GM23338 (cell line): ENCODE measurements around the gene WIPI1. TPM values are rescaled to one million over a fixed set of nuclear protein-coding genes. Genes with fewer than 3 reads are reported as not detected.

Experiments used
- ATAC-seq: fragments of 200-7000 bp; cut with Tn5 transposase; 3 replicates; pipeline ENCODE4 v1.9.1; 2020
- DNase-seq: peaks from one replicate; pipeline ENCODE4 v3.0.0-alpha.2; 2015; ENCODE audit warnings: low spot score
- H2AFZ ChIP-seq: fragments of 200-600 bp; sonication (generic); 2 replicates; pipeline ENCODE4 v1.8.0; 2016; ENCODE audit warnings: antibody characterized with exemption, mild to moderate bottlenecking, moderate library complexity
- H3F3A ChIP-seq: fragments of 200-600 bp; sonication (generic); replicated peaks from 2 replicates; pipeline ENCODE4 v1.8.0; 2017; ENCODE audit warnings: antibody characterized with exemption, mixed run types, low read depth
- H3K27ac ChIP-seq: fragments of 200-600 bp; sonication (generic); 2 replicates; pipeline ENCODE4 v1.6.1; 2016; ENCODE audit warnings: low read depth
- H3K27me3 ChIP-seq: fragments of 200-600 bp; sonication (generic); 2 replicates; pipeline ENCODE4 v1.8.0; 2016; ENCODE audit warnings: mild to moderate bottlenecking, mixed run types, moderate library complexity; ENCODE audit not compliant: insufficient read depth
- H3K36me3 ChIP-seq: fragments of 200-600 bp; sonication (generic); 2 replicates; pipeline ENCODE4 v1.8.0; 2016; ENCODE audit warnings: mild to moderate bottlenecking; ENCODE audit not compliant: insufficient read depth
- H3K4me1 ChIP-seq: fragments of 200-600 bp; sonication (generic); 2 replicates; pipeline ENCODE4 v1.8.0; 2016; ENCODE audit warnings: mild to moderate bottlenecking, moderate library complexity; ENCODE audit not compliant: insufficient read depth
- H3K4me2 ChIP-seq: fragments of 200-600 bp; sonication (generic); 2 replicates; pipeline ENCODE4 v1.7.1; 2017; ENCODE audit warnings: mixed run types
- H3K4me3 ChIP-seq: fragments of 200-600 bp; sonication (generic); 2 replicates; pipeline ENCODE4 v1.6.1; 2016; ENCODE audit warnings: mixed run types
- H3K79me2 ChIP-seq: fragments of 200-600 bp; sonication (generic); replicated peaks from 2 replicates; pipeline ENCODE4 v1.8.0; 2017; ENCODE audit warnings: mild to moderate bottlenecking; ENCODE audit not compliant: insufficient read depth
- H3K9me2 ChIP-seq: fragments of 200-600 bp; sonication (generic); 2 replicates; pipeline ENCODE4 v1.8.0; 2017; ENCODE audit not compliant: insufficient read depth
- H4K20me1 ChIP-seq: fragments of 200-600 bp; sonication (generic); replicated peaks from 2 replicates; pipeline ENCODE4 v1.8.0; 2017; ENCODE audit warnings: mild to moderate bottlenecking; ENCODE audit not compliant: insufficient read depth
- H3K27ac Mint-ChIP-seq: 2 replicates; pipeline ENCODE4 v1.8.0; 2020; ENCODE audit warnings: inconsistent platforms, mild to moderate bottlenecking, moderate library complexity, mixed read lengths
- H3K27me3 Mint-ChIP-seq: 3 replicates; pipeline ENCODE4 v1.8.0; 2022; ENCODE audit warnings: low read depth, mild to moderate bottlenecking, moderate library complexity, mixed read lengths, inconsistent platforms; ENCODE audit not compliant: insufficient read depth, poor library complexity
- H3K36me3 Mint-ChIP-seq: 3 replicates; pipeline ENCODE4 v1.8.0; 2021; ENCODE audit warnings: low read depth, mild to moderate bottlenecking, inconsistent platforms, moderate library complexity, mixed read lengths
- H3K4me1 Mint-ChIP-seq: 3 replicates; pipeline ENCODE4 v1.8.0; 2020; ENCODE audit warnings: mild to moderate bottlenecking, inconsistent platforms, mixed read lengths
- H3K4me3 Mint-ChIP-seq: 3 replicates; pipeline ENCODE4 v1.8.0; 2021; ENCODE audit warnings: moderate library complexity, mild to moderate bottlenecking, inconsistent platforms, mixed read lengths
- H3K9me3 Mint-ChIP-seq: 3 replicates; pipeline ENCODE4 v1.8.0; 2020; ENCODE audit warnings: moderate library complexity, mild to moderate bottlenecking, inconsistent platforms, mixed read lengths
- CREB1 ChIP-seq: fragments of 250-450 bp; sonication (Bioruptor Pico); IDR thresholded peaks from 2 replicates; pipeline ENCODE4 v1.5.0; 2020; ENCODE audit warnings: low read depth, mild to moderate bottlenecking, moderate library complexity
- CTCF ChIP-seq, 2 experiments: fragments of 200-600 bp in 1 of 2; sonication (generic) in 1 of 2; conservative IDR thresholded peaks; 2 replicates each; pipeline versions ENCODE4 v1.5.1 to v1.6.1; 2016 to 2017; ENCODE audit warnings: antibody characterized with exemption in 2 of 2, low read depth in 2 of 2, mild to moderate bottlenecking in 2 of 2, moderate library complexity in 1 of 2
- ETS1 ChIP-seq: IDR thresholded peaks from 2 replicates; pipeline ENCODE4 v1.6.1; 2016; ENCODE audit warnings: antibody characterized with exemption
- EZH2 ChIP-seq: fragments of 200-600 bp; sonication (generic); IDR thresholded peaks from one replicate; pipeline ENCODE4 v1.8.0; 2017; ENCODE audit warnings: antibody characterized with exemption, mild to moderate bottlenecking, low read depth; ENCODE audit not compliant: unreplicated experiment
- EZH2phosphoT487 ChIP-seq: fragments of 200-600 bp; sonication (generic); IDR thresholded peaks from one replicate; pipeline ENCODE4 v1.8.1; 2018; ENCODE audit warnings: antibody characterized with exemption; ENCODE audit not compliant: unreplicated experiment
- JUNB ChIP-seq: IDR thresholded peaks from one replicate; pipeline ENCODE4 v1.6.1; 2016; ENCODE audit warnings: antibody characterized with exemption; ENCODE audit not compliant: unreplicated experiment
- NANOG ChIP-seq: IDR thresholded peaks from 2 replicates; pipeline ENCODE4 v1.6.1; 2016; ENCODE audit warnings: antibody characterized with exemption, borderline replicate concordance
- POLR2AphosphoS5 ChIP-seq: IDR thresholded peaks from 2 replicates; pipeline ENCODE4 v1.6.1; 2016; ENCODE audit warnings: antibody characterized with exemption, low read depth
- REST ChIP-seq: IDR thresholded peaks from one replicate; pipeline ENCODE4 v1.6.1; 2018; ENCODE audit warnings: antibody characterized with exemption; ENCODE audit not compliant: unreplicated experiment
- STAT1 ChIP-seq: IDR thresholded peaks from one replicate; pipeline ENCODE4 v1.6.1; 2016; ENCODE audit warnings: antibody characterized with exemption; ENCODE audit not compliant: unreplicated experiment
- ZNF114 ChIP-seq: fragments of 250-450 bp; sonication (Bioruptor Pico); IDR thresholded peaks from 2 replicates; pipeline ENCODE4 v1.5.0; 2020; ENCODE audit warnings: mild to moderate bottlenecking, moderate library complexity
- ZNF331 ChIP-seq: fragments of 250-450 bp; sonication (Bioruptor Pico); IDR thresholded peaks from 2 replicates; pipeline ENCODE4 v1.5.0; 2020; ENCODE audit warnings: low read depth, mild to moderate bottlenecking, moderate library complexity
- ZNF462 ChIP-seq: fragments of 250-450 bp; sonication (Bioruptor Pico); IDR thresholded peaks from 2 replicates; pipeline ENCODE4 v1.5.0; 2020; ENCODE audit warnings: mild to moderate bottlenecking, moderate library complexity
- polyA plus RNA-seq: library from polyadenylated mRNA; unstranded; fragments of >200 nt; fragmentation: Nextera tagmentation; extraction: Ambion mirVana; gene quantifications from 2 replicates; pipeline ENCODE4 v1.2.1, GENCODE V29; 2016
- total RNA-seq: library from RNA; depleted of rRNA; stranded (reverse); fragments of >200 nt; shearing (Covaris generic); gene quantifications from 2 replicates; pipeline ENCODE4 v1.2.3, GENCODE V29; 2014

Gene WIPI1
- total and polyA plus RNA-seq, 2 experiments from 2014 or later = 24.1 to 29.3 TPM

GRCh38 chr17:68377771-68378267 lies 79.5 kb downstream of the WIPI1 start:
- H3K4me3 Mint-ChIP-seq = no peak overlapping the region; the same call in 2 of the 3 replicates
- Histone ChIP-seq H3K4me1 (peaks cover 20% of the 10 kb centered on the region), H4K20me1 (no peaks in the 10 kb centered on the region), H3K4me3 (peak overlapping the region; percentile 2; the same call in 1 of the 2 replicates), H3K27ac (0 out of 2 replicates have a peak overlapping the region, but pooled peaks have one; percentile 26), H2AFZ (peak overlapping the region; percentile 96), H3K4me2 (peak overlapping the region; percentile 39), H3F3A (no peaks in the 10 kb centered on the region), H3K36me3 (no peaks in the 10 kb centered on the region), H3K9me2 (no peaks in the 10 kb centered on the region), H3K27me3 (no peaks in the 10 kb centered on the region), H3K79me2 (no peaks in the 10 kb centered on the region)
- peaks cover 3% of the 10 kb centered on the region for H3K27me3 Mint-ChIP-seq
- no peaks in the 10 kb centered on the region for H3K9me3 Mint-ChIP-seq
- H3K36me3 Mint-ChIP-seq = no peaks in the 10 kb centered on the region
- DNase-seq = peak; percentile 30
- TF ChIP-seq CREB1 (CRISPR knock-in tag) (no peak), JUNB (no peak), EZH2phosphoT487 (no peak), ZNF462 (CRISPR knock-in tag) (no peak), NANOG (no peak), CTCF (conservative IDR thresholded peaks at IDR 0.05; ENCODE audit: low read depth in 2 of 2) (no peak), ZNF114 (CRISPR knock-in tag) (no peak), ETS1 (no peak), STAT1 (no peak), ZNF331 (CRISPR knock-in tag) (no peak), EZH2 (no peak), REST (no peak), POLR2AphosphoS5 (no peak)
- H3K4me1 Mint-ChIP-seq = peaks cover 29% of the 10 kb centered on the region
- peak; percentile 43 for ATAC-seq
- H3K27ac Mint-ChIP-seq = peak overlapping the region; percentile 22; the same call in 1 of the 2 replicates
